Epithelial cell of prostate (primary cell): ENCODE results near the gene RSPO4.

Source experiments
- DNase-seq: peaks from one replicate; pipeline ENCODE4 v3.0.0-alpha.2; 2011; ENCODE audit warnings: low read depth, low spot score
- H3K27ac ChIP-seq: fragments of 450-650 bp; 2 replicates; pipeline ENCODE4 v1.5.1; 2017; ENCODE audit warnings: mild to moderate bottlenecking

The RSPO4 gene

DNA sequence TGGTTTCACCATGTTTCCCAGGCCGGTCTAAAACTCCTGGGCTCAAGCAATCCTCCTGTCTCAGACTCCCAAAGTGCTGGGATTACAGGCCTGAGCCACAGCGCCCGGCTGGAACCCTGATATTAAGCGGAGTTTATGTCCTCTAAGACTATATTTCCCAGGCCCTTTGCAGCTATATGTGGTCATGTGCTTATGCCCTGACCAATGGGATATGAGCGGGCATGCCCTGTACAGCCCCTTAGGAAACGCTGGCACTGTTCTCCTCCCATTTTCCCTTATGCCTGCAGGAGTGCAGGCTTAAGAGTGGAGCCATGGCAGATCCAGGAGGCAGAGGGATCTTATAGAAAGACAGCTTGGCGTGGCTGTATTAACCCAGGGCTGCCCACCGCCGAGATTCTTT is 29.9 kb downstream of the RSPO4 start:
- H3K27ac ChIP-seq = no peak overlapping the region
- DNase-seq = no peak

DNA sequence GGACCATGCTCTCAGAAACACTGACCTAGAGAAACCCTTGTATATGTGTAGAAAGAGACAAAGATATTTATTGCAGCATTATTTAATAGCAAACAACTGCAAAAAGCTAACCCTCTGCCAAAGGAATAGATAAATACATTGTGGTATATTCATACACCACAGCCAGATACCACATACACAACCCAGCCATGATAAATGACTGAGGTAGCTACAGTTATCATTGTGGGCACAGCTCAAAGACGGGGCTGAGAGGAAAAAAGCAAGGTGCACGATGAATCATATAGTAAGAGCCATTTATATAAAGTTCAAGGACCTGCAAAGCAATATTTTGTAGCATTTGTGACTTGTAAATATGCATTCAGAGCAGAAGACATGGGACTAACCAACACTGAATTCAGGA is 30.8 kb downstream of the RSPO4 start:
- DNase-seq = no peak
- H3K27ac ChIP-seq = no peak overlapping the region

DNA sequence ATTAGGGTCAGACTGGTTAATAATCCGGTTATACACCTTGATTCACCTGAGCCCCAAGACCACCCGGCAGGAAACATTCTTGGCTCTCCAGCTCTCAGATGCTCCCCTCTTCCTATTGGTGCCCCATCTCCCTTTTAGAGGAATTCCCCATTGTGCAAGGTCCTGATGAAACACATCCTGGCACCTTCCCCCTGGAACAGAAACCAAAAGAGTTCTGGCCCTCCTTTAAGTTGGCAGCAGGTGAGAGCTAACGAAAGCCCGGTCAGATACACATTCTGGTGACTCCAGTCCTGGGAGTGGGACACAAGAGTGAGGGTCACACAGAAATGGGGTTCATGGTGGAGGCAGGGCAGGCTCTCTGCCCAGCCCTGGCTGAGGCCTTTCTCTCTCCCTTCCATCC is 32.2 kb downstream of the RSPO4 start:
- no peak for DNase-seq
- no peak overlapping the region for H3K27ac ChIP-seq

DNA sequence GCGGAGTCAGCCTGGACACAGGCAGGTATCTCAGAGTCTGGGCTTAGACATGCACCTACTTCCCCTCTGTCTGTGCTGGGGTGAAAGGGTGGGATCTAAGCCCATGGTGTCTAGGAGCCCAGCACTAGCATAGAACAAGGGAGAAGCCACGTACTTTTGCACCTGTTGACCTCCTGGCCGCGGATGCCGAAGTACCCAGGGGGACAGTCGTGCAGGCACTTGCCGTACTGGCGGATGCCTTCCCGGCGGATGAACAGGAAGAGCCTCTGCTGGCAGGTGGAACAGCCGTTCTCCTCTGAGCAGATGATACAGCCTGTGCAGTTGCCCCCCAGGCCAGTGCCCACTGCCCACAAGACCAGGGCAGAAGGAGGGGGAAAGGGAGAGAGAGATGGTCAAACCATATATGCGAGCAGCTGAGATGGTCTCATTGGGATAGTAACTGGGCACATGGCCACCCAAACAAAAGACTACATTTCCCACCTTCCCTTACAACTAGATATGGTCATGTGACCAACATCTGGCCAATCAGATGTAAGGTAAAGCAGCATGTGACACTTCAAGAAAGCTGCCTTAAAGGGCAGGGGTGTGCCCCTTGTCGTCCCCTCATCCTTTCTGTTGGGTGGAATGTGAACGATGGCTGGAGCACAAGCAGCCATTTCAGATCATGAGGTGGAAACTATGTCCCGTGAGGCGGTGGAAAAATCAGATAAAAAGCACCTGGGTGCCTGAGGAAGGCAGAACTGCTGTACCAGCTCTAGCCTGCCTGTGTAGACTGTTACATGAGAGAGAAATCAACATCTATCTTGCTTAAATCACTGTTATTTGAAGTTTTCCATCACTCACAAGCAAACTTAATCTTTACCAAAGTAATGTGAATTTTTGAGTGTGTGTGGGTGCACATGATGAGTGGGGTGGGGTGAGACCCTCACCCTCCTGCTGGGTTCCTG is 34.0 kb downstream of the RSPO4 start:
- DNase-seq = no peak
- no peak overlapping the region for H3K27ac ChIP-seq

DNA sequence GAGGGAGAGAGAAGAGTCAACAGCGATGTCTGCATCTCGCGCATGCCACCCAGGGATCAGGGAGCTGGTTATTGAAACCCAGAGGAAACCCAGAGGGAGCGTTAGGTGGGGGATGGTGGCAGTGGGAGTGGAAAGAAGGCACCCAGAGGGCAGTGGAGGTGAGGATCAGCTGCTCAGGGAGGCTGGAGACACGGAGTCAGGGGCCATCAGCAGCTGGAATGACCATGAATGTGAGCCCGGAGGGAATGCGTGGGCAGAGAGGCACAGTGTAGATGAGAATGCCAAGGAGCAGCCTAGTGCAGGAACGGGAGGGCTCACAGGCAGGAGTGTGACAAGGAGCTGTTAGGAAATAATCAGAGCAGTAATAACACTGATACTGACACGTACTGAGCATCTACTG is 36.2 kb downstream of the RSPO4 start:
- no peak for DNase-seq
- no peak overlapping the region for H3K27ac ChIP-seq

DNA sequence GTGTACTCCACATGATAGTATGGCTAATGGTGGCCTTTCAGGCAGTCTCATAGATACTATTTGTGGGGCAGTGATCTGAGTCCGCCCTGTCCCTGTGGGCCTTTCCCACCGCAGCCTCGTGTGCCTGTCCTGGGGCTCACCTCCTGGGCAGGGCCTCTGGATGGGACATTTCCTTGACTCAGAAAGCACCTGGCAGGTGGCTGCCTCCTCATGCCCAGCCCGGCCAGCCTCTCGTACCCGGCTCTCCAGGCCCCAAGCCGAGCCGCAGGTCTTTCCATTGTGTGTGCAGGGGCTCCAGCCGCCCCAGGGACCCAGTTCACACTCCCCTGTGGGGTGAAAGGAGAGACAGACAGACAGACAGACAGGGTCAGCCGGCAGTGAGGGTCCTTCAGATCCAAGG is 38.3 kb downstream of the RSPO4 start:
- no peak for DNase-seq
- H3K27ac ChIP-seq = no peak overlapping the region

DNA sequence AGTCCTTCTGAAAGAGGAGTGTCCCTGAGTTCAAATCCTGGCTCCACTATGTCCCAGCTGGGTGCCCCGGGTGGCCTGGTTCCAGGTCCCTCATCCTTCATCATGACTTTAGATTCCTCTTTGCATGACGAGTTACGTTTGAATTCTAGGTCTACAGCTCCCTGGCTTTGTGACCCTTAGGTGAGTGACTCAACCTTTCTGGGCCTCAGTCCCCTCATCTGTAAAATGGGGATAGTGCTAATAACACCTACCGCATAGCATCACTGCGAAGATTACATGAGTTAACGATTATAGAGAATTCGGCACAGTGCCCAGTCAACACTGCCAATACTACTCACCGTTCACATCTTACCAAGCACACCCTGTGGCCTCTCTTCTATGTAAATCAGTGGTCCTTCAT is 39.4 kb downstream of the RSPO4 start:
- H3K27ac ChIP-seq = no peak overlapping the region
- no peak for DNase-seq

DNA sequence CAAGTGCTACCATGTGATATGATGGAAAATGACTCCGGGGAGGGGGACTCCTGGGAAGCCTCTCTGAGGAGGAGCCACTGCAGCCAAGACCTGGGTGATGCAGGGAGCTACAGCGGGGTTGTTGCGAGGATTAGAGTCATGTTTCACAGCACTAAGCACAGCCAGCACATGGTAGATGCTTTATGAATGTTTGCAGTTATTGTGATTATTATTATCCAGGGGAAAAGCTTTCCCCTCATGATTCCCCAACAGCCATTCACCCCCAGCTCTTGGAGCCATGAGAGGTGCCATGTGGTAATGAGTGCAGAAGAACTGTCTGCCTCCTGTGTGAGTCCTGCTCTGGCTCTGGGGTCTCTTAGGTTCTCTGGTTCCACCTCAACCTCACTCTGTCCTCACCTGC is 39.9 kb downstream of the RSPO4 start:
- H3K27ac ChIP-seq = no peak overlapping the region
- no peak for DNase-seq

DNA sequence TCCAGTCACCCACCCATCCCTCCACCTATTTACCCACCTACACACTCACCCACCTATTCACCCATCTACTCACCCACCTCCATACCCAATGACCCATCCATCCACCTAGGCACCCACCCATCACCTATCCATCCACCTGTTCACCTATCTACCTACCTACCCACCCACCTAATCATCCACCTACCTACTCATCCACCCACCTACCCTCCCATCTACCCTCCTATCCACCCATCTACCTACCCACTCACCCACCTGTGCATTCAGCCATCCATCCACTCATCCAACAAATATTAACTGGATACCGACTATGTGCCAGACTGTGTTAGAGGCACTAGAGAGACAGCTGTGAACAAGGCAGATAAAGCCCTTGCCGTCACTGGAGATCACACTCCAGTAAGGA is 40.3 kb downstream of the RSPO4 start:
- H3K27ac ChIP-seq = no peak overlapping the region
- no peak for DNase-seq

DNA sequence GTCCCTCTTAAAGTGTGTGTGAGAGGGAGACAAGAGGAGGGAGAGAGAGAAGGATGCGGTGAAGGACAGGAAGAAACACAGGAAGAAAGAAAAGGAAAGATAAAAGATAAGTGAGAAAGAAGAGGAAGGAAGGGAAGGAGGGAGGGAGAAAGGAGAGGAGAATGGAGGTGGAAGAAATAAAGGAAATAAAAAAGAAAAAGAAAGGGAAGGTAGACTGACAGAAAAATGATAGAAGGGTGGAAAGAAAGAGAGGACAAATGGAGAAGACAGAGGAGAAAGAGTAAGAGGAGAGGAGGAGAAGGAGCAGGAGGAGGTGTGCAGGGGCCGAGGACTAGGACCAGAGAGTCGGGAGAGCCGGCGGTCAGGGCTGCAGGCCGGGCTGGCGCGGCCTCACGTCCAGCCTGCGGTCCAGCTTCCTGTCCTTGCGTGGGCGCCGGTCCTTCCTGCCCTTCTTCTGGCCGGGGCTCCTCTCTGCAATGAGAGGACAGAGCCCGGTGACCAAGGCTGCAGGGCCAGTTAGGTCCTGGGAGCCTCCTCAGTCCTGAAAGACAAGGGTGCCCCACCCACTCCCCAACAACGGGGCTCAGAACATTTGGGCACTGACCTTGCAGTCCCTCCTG is 42.0 kb downstream of the RSPO4 start:
- no peak overlapping the region for H3K27ac ChIP-seq
- no peak for DNase-seq

DNA sequence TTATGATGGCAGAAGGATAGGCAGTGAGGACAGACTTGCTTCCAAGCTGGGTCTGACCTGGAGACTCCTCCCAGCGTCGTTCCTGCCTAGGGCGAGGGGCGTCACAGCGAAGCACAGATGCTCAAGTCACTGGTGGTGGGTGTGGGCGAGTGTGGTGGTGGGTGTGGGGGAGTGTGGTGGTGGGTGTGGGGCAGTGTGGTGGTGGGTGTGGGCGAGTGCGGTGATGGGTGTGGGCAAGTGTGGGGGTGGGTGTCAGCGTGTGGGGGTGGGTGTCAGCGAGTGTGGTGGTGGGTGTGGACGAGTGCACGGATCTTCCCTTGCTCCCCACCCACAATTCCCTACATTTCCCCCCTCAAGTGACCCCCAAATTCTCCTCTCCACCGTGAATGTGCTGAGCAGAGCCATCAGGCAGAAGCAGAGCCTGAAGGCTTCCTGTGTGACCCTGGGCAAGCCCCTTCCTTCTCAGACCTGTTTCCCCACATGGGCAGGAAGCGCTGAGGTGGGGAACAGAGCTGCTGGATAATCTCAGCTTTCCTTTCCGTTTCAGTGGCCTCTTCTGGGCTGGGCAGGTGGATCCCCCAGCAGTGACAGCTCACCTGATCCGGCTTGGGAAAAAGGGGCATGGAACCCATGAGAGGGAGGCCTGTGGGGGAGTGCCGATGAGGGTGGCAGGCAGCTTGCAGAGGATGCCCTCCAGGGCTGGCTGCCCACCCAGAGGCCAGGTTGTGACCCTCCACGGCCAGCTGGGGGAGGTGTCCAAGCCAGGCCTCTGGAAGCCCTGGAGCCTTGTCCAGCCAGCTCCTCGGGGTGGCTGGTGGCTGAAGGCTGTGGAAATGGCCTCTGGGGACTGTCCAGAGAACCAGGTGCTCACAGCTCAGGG is 42.9 kb downstream of the RSPO4 start:
- no peak for DNase-seq

DNA sequence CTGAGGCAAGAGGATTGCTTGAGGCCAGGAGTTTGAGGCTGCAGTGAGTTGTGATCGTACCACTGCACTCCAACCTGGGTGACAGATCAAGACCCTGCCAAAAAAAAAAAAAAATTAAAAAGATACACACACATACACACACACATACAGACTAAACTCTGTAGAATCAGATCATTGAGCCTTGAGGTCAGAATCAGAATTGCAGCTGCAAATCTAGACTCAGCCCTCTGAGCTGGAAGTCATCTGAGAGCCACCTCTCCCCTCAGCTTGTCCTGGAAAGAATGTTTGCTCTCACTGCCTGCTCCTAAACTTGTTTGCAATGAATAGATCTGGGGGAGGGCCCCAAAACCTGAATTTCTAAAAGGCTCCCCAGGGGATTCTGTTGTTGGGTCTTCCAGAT is 44.6 kb downstream of the RSPO4 start:
- no peak for DNase-seq
- H3K27ac ChIP-seq = no peak overlapping the region

More for the DNA sequence above, 42.9 kb downstream of the RSPO4 start:
- H3K27ac ChIP-seq = no peak overlapping the region

DNA sequence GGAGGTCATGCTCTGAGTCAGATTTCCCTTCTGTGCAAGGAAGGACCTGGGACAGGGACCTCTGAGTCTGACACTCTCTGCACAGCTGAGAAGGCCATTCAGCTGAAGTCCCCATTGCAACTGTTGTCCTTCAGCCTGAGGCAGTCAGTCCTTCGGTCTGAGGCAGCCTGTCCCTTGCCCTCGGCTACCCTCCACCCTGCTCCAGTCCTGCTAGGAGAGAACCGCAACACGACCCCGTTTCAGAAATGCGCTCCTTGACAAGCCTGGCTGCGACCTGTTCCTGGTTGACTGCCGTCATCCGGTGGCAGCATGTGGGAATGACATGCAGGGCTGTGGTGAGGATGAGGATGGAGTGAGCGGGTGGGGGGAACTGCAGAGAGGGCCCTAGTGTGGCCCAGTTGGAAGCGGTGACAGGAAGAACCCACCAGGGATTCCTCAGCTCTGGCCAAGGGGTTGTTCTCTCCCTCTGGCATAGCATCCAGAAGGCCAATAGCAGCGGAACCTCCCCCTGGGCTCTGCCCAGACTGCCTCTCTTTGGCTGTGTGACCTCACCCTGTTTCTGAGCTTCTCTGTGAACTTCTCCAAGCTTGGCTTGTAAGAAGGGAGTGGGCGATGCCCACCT is 45.7 kb downstream of the RSPO4 start:
- DNase-seq = no peak
- no peak overlapping the region for H3K27ac ChIP-seq

DNA sequence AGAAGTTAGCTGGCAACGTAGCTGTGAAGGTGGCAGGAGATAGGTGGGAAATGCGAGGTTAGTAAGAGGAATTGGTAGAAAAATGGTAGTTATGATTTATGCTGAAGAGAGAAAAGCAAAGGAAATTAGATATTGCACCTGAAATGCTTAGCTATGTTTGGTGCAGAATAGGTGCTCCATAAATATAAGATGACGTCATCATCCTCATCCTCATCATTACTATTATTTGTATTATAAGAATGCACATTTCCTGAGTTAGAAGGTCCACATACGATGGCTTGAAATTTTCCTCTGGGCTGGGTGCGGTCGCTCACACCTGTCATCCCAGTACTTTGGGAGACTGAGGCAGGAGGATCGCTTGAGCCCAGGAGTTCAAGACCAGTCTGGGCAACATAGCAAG is 46.5 kb downstream of the RSPO4 start:
- no peak for DNase-seq
- no peak overlapping the region for H3K27ac ChIP-seq

DNA sequence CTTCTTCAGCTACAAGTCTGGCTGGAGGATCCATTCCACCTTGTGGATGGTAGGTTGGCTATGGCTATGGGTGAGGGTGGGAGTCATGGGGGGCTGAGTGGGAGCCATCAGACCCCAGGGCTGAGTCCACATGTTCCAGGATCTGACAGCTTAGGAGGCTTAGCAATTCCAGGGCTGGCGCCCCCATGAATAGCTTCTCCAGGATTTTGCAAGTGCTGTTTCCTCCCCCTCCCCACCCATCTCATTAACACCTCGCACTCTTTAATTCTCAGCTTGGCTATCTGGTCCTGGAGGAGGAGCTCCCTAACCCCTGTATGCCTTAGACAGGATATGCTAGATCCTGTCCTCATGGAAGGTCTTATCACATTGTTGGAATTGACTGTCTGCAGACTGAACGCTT is 47.0 kb downstream of the RSPO4 start:
- H3K27ac ChIP-seq = no peak overlapping the region
- DNase-seq = no peak

DNA sequence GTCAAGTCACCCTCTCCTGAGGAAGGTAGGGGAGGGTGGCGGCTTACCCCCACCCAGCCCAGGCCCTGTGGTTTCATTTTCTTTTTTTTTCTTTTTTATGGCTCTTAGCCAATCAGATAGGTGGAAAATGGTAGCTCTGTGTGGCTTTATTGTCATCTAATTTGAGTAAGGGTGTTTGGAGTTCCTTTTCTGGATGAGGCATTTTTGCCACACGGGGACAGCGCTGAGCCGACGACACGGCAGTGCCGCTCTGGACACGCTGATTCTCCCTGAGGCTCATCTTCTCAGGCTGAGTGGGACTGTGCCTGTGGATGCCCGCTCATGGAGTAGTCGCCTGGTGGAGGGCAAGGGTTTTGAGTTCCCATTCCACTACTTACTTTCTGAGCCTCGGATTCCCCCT is 48.4 kb downstream of the RSPO4 start:
- DNase-seq = no peak
- no peak overlapping the region for H3K27ac ChIP-seq

DNA sequence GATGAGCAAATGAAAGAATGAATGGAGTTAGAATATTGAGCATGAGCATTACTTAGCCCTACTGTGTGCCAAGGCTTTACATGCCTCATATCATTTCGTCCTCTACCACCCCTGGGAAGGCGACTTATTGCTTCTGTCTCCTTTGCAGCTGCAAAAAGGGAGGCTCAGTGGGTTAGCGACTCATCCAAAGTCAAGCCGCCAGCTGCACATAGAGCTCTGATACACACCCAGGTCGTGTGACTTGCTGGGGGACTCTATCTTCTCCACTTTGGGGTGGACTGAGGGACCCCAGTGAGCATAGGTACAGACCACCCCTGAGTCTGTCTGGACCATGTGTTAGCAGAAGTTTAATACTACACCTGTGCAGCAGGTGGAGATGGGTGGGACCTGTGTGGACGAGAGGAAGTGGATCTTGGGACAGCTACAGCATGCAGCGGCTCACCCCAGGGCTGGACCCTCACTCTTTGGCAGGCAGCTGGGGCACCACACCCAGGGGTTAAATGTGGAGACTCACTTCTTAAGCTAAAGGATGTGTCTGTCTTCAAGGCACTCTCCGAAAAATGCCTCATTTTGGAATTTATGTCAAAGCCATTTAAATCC is 49.8 kb downstream of the RSPO4 start:
- no peak overlapping the region for H3K27ac ChIP-seq
- no peak for DNase-seq

DNA sequence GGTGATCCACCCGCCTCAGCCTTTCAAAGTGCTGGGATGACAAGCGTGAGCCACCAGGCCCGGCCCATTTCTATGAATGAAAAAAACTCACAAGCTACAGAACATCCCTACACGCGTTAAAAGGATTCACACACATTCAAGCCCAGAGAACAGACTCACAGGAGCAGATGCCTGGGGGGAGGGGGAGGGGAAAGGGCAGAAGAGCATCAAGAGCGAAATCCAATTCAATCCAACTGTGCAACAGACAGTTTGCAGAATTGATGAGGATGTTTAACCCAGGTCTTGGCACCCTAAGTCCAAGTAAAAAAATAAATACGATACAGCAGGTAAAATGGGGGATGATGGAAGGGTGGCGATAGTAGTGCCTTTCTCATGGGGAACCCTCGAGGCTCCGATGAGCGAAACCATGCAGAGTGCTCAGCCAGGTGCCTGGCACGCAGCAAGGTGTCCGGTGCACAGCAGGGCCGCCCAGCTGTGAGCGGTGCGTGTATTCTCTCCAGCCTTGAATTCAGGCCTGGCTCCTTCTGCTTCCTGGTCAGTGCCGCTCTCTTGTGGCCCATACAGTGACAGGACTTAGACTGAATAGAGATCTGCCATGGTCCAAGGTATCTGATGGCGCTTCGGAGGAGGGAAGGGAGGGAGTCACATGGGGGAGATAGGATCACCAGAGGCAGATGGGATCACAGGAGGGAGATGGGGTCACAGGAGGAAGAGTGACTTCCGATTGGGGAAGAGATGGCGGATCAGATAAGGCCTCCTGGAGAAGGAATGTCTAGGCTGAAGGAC is 50.5 kb downstream of the RSPO4 start:
- H3K27ac ChIP-seq = no peak overlapping the region
- no peak for DNase-seq

DNA sequence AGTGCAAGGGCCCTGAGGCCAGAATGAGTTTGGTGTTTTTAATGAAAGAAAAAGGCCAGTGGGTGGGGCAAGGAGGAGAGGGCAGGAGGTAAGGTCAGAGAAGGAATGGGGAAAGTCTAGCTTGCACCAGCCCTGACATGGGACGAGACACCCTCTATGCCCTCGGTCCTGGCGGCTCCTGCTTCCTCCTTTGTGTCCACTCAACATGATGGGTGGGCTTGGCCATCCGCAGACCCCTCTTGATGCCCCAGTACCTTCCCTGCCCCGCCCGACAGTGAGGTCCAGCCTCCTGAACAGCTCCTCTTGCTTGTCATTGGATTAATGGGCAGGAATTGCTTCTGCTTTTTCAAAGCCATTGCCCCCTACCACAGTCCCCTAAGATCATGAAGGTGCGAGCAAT is 52.4 kb downstream of the RSPO4 start:
- DNase-seq = no peak
- no peak overlapping the region for H3K27ac ChIP-seq
